Fibroblast of villous mesenchyme (primary cell): ENCODE measurements around the gene KDM2B. TPM values are rescaled to one million over a fixed set of nuclear protein-coding genes. Genes with fewer than 3 reads are reported as not detected.

ENCODE experiments used
- DNase-seq: peaks from one replicate; pipeline ENCODE4 v3.0.0-alpha.2; 2010; ENCODE audit warnings: low read depth
- H3K4me3 ChIP-seq: 2 replicates; pipeline ENCODE4 v1.5.1; 2011; ENCODE audit warnings: low read depth, mild to moderate bottlenecking, low read length
- total RNA-seq: library from RNA; depleted of rRNA; stranded (reverse); fragments of >200 nt; gene quantifications from 2 replicates; pipeline ENCODE4 v1.2.3, GENCODE V29; 2012
- TF ChIP-seq, protein P1 (sequence below): IDR thresholded peaks from 2 replicates; pipeline ENCODE4 v1.5.1; 2012; ENCODE audit warnings: low read depth, mild to moderate bottlenecking, low read length; ENCODE audit not compliant: insufficient read depth

Gene KDM2B
- total RNA-seq, 1 donor, result 28.1 TPM

DNA sequence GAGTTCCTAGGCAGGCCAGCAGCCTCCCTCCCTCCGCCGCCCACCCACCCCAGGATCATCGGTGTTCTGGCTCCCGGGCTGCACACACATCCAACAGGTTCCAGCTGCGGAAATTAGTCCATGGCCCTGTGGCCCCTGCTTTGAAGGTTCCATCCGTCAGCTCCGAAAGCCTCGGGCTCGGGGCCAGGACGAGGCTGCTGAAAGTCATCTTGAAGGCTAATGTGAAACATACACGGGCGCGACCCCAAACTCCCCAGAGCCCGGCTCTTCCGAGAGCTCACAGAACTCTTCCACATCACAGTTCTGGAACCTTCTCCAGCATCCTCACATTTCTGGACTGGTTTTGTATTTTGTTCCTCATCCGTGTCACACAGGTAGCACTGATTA is 19.8 kb downstream of the KDM2B start:
- TF ChIP-seq, protein P1, sequence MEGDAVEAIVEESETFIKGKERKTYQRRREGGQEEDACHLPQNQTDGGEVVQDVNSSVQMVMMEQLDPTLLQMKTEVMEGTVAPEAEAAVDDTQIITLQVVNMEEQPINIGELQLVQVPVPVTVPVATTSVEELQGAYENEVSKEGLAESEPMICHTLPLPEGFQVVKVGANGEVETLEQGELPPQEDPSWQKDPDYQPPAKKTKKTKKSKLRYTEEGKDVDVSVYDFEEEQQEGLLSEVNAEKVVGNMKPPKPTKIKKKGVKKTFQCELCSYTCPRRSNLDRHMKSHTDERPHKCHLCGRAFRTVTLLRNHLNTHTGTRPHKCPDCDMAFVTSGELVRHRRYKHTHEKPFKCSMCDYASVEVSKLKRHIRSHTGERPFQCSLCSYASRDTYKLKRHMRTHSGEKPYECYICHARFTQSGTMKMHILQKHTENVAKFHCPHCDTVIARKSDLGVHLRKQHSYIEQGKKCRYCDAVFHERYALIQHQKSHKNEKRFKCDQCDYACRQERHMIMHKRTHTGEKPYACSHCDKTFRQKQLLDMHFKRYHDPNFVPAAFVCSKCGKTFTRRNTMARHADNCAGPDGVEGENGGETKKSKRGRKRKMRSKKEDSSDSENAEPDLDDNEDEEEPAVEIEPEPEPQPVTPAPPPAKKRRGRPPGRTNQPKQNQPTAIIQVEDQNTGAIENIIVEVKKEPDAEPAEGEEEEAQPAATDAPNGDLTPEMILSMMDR, result no peak
- H3K4me3 ChIP-seq, result no peak overlapping the region
- DNase-seq, result no peak

DNA sequence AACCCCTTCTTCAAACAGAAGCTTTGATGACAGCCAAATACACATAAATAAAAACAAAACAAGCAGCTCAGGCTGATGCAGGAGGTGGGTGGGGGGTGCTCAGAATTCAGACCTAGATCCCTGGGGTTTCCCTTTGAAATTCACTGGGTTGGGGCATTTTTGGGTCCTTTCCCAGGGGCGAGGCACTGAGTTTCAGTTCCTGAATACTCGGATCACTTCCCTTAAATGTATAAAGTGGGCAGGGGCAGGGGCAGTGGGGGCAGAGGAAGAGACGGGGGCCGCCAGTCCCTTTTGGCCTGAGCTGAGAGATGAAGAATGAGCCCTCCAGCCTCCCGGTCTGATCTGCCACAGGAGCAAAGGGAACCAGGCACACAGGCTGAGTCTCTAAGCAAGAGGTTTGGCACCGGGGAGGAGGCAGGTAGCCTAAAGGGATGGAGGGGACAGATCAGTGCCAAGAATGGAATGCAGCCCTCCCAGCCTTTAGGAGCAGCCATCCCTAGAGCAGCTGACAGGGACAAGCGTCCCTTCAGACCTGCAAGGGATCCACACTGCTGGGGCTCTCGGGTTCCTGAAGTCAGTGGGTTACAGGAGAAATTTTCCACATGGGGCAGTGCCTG is 20.3 kb downstream of the KDM2B start:
- H3K4me3 ChIP-seq, result no peak overlapping the region
- DNase-seq, result no peak
- TF ChIP-seq, protein P1, result no peak

- no peak for DNase-seq
- TF ChIP-seq, protein P1, result no peak
- no peak overlapping the region for H3K4me3 ChIP-seq
Measured at GRCh38 chr12:121558956-121559355, 21.9 kb downstream of the KDM2B start.

- no peak for DNase-seq
- H3K4me3 ChIP-seq, result no peak overlapping the region
- TF ChIP-seq, protein P1, result no peak
Measured at GRCh38 chr12:121550974-121551634, 29.7 kb downstream of the KDM2B start.

GRCh38 chr12:121549075-121549474 is 31.7 kb downstream of the KDM2B start:
- TF ChIP-seq, protein P1, result no peak

GRCh38 chr12:121545480-121545879 is 35.3 kb downstream of the KDM2B start:
- TF ChIP-seq, protein P1, result no peak
- no peak overlapping the region for H3K4me3 ChIP-seq
- DNase-seq, result no peak

More at GRCh38 chr12:121549075-121549474, 31.7 kb downstream of the KDM2B start:
- H3K4me3 ChIP-seq, result no peak overlapping the region
- no peak for DNase-seq

DNA sequence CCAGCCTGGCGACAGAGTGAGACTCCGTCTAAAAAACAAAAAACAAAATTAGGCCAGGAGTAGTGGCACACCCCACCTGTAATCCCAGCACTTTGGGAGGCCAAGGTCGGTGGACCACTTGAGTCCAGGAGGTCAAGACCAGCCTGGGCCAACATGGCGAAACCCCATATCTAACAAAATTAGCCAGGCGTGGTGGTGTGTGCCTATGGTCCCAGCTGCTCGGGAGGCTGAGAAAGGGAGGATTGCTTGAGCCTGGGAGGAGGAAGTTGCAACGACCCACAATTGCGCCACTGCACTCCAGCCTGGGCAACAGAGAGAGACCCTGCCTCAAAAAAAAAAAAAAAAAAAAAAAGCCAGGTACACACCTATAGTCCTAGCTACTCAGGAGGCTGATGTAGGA is 37.0 kb downstream of the KDM2B start:
- DNase-seq, result no peak
- TF ChIP-seq, protein P1, result no peak
- H3K4me3 ChIP-seq, result no peak overlapping the region
